ENCODE results near the gene CRACR2B. TPM values are rescaled to one million over a fixed set of nuclear protein-coding genes. Genes with fewer than 3 reads are reported as not detected.

The CRACR2B gene
- total RNA-seq, 1 donor from 2014 or later: 2.6 TPM

DNA sequence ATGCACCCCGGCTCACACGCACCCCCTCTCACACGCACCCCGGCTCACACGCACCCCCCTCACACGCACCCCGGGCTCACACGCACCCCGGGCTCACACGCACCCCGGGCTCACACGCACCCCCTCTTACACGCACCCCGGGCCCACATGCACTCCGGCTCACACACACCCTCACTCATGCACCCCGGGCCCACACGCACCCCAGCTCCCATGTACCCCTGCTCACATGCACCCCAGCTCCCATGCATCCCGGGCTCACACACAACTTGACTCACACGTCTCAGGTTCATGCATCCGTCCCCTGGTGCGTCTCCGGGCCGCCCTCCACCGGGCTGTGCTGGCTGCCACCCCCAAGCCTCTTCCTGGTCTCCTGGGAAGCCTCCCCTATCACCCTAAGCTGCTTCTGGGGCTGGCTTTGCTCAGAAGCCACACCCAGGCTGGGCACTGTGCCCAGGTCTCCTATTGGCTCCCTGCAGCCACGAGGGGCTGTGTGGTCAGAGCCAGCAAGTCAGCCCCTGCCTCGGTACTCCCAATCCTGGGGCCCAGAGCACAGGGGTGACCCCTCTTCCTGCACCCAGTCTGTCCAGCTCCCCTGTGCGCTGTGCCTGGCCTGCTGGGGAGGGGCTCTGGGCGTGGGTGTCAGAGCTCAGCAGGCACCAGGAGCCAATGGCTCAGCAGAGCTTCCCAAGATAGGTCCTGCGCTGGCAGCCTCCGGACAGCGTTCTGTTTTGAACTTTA is 31.8 kb downstream of the CRACR2B start:
- Histone ChIP-seq H3K4me3 (ENCODE audit: insufficient read depth, low read depth, low read length) (no peak overlapping the region), H3K9ac (ENCODE audit: low read length) (no peak overlapping the region), H3K4me1 (ENCODE audit: insufficient read depth, low read length) (peaks cover 17% of the 10 kb centered on the region), H3K79me2 (ENCODE audit: insufficient read depth, low read length) (no peaks in the 10 kb centered on the region), H3K27ac (ENCODE audit: low read depth, low read length) (no peak overlapping the region), H4K20me1 (ENCODE audit: insufficient read depth, low read length) (peaks cover 57% of the 10 kb centered on the region), H3K27me3 (ENCODE audit: insufficient read depth, low read length) (no peaks in the 10 kb centered on the region), H3K36me3 (ENCODE audit: insufficient read depth, low read length) (no peaks in the 10 kb centered on the region), H2AFZ (ENCODE audit: low read depth, low read length) (no peak overlapping the region), H3K9me3 (ENCODE audit: insufficient read depth, low read depth, low read length) (no peaks in the 10 kb centered on the region), H3K4me2 (ENCODE audit: low read length) (peak overlapping the region; percentile 64)
- Mint-ChIP-seq H3K27ac (ENCODE audit: unreplicated experiment) (no peak overlapping the region), H3K4me3 (ENCODE audit: unreplicated experiment) (no peak overlapping the region), H3K9me3 (ENCODE audit: unreplicated experiment) (no peaks in the 10 kb centered on the region), H3K4me1 (ENCODE audit: low read depth, unreplicated experiment) (peaks cover 3% of the 10 kb centered on the region), H3K36me3 (ENCODE audit: low read depth, unreplicated experiment) (no peaks in the 10 kb centered on the region), H3K27me3 (ENCODE audit: low read depth, unreplicated experiment) (no peaks in the 10 kb centered on the region)
- DNase-seq (ENCODE audit: low read depth) (peak; percentile 62), FAIRE-seq (no peak)
- no peak for TF ChIP-seq EZH2 (IDR thresholded peaks at IDR 0.05; ENCODE audit: insufficient read depth, low read length)
- TF ChIP-seq, protein P1, sequence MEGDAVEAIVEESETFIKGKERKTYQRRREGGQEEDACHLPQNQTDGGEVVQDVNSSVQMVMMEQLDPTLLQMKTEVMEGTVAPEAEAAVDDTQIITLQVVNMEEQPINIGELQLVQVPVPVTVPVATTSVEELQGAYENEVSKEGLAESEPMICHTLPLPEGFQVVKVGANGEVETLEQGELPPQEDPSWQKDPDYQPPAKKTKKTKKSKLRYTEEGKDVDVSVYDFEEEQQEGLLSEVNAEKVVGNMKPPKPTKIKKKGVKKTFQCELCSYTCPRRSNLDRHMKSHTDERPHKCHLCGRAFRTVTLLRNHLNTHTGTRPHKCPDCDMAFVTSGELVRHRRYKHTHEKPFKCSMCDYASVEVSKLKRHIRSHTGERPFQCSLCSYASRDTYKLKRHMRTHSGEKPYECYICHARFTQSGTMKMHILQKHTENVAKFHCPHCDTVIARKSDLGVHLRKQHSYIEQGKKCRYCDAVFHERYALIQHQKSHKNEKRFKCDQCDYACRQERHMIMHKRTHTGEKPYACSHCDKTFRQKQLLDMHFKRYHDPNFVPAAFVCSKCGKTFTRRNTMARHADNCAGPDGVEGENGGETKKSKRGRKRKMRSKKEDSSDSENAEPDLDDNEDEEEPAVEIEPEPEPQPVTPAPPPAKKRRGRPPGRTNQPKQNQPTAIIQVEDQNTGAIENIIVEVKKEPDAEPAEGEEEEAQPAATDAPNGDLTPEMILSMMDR (IDR thresholded peaks at IDR 0.05; ENCODE audit: insufficient read depth, low read depth, low read length): no peak

DNA sequence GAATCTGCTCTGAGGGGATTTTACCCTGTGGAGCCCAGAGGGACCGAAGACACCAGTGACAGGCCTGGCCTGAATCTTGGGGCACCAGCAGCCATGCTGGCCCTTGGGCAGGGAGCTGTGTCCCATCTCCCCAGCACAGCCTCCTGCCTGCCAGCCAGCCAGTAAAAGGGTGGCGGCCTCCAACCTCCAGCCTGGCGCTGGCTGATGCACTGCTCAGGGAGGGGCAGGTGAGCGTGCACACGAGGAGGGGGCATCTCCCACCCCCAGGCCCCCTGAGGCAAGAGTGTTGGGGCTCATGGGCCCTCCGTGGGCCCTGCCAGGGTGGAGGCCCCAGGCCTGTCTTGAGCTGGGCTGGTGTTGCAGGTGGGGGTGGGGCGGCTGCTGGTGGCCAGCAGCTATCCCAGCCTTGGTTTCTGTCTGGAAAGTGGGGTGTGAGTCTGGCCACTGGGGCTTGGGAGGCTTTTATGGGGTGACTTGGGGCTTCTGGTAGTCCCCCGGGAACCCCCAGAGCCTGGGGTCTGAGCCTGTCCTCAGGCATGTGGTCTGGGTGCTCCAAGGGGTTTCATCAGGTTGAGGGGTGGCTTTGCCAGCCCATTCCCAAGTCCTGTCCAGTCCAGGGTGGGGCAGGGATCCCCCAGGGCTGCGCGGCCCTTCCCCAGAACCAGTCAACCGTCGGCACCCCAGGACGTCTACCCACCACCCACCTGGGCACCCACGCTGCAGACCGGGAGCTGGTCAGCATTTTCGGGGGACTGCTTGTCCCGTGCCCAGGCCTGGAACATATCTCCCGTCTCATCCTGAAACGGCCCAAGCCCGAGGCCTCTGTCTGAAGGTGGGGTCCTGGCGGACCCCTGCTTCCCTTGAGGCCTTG is 32.8 kb downstream of the CRACR2B start:
- Histone ChIP-seq H3K4me3 (ENCODE audit: insufficient read depth, low read depth, low read length) (no peak overlapping the region), H3K27ac (ENCODE audit: low read depth, low read length) (no peak overlapping the region), H3K79me2 (ENCODE audit: insufficient read depth, low read length) (no peaks in the 10 kb centered on the region), H3K36me3 (ENCODE audit: insufficient read depth, low read length) (no peaks in the 10 kb centered on the region), H4K20me1 (ENCODE audit: insufficient read depth, low read length) (peaks cover 48% of the 10 kb centered on the region), H3K4me1 (ENCODE audit: insufficient read depth, low read length) (peaks cover 17% of the 10 kb centered on the region), H3K9ac (ENCODE audit: low read length) (no peak overlapping the region), H3K27me3 (ENCODE audit: insufficient read depth, low read length) (no peaks in the 10 kb centered on the region), H3K4me2 (ENCODE audit: low read length) (peak overlapping the region; percentile 64), H2AFZ (ENCODE audit: low read depth, low read length) (no peak overlapping the region), H3K9me3 (ENCODE audit: insufficient read depth, low read depth, low read length) (no peaks in the 10 kb centered on the region)
- Mint-ChIP-seq H3K27ac (ENCODE audit: unreplicated experiment) (no peak overlapping the region), H3K27me3 (ENCODE audit: low read depth, unreplicated experiment) (no peaks in the 10 kb centered on the region), H3K9me3 (ENCODE audit: unreplicated experiment) (no peaks in the 10 kb centered on the region), H3K36me3 (ENCODE audit: low read depth, unreplicated experiment) (no peaks in the 10 kb centered on the region), H3K4me1 (ENCODE audit: low read depth, unreplicated experiment) (peaks cover 3% of the 10 kb centered on the region), H3K4me3 (ENCODE audit: unreplicated experiment) (no peak overlapping the region)
- FAIRE-seq: no peak
- no peak for DNase-seq (ENCODE audit: low read depth)
- TF ChIP-seq EZH2 (IDR thresholded peaks at IDR 0.05; ENCODE audit: insufficient read depth, low read length): no peak
- TF ChIP-seq, protein P1 (IDR thresholded peaks at IDR 0.05; ENCODE audit: insufficient read depth, low read depth, low read length): no peak
